ENCODE results near the gene TRAPPC2L.

DNA sequence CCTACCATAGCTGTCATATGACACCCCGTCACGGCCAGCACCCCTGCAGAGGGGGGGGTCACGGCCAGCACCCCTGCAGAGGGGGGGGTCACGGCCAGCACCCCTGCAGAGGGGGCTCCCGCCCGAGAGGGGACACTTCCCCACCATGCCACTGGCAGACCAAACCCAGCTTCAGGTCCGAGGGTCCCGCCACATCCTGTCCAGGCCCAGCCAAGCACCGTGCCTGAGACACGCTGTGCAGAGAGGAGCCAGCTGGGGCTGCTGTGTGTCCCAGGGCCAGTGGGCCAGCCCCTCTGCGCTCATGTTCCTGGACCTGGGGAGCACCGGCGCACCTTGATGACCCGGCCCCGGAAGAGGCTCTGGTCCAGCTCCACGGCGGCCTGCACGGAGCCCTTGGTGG is 7.6 kb downstream of the TRAPPC2L start:
- TF ChIP-seq, protein P1, sequence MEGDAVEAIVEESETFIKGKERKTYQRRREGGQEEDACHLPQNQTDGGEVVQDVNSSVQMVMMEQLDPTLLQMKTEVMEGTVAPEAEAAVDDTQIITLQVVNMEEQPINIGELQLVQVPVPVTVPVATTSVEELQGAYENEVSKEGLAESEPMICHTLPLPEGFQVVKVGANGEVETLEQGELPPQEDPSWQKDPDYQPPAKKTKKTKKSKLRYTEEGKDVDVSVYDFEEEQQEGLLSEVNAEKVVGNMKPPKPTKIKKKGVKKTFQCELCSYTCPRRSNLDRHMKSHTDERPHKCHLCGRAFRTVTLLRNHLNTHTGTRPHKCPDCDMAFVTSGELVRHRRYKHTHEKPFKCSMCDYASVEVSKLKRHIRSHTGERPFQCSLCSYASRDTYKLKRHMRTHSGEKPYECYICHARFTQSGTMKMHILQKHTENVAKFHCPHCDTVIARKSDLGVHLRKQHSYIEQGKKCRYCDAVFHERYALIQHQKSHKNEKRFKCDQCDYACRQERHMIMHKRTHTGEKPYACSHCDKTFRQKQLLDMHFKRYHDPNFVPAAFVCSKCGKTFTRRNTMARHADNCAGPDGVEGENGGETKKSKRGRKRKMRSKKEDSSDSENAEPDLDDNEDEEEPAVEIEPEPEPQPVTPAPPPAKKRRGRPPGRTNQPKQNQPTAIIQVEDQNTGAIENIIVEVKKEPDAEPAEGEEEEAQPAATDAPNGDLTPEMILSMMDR (IDR thresholded peaks at IDR 0.05; ENCODE audit: poor library complexity): no peak
- no peak for TF ChIP-seq EZH2phosphoT487 (IDR thresholded peaks at IDR 0.05; ENCODE audit: low read depth, severe bottlenecking, unreplicated experiment)

Data from hepatocyte (in vitro differentiated cells).